Measurements from ENCODE around the gene ITFG1.

ITFG1 gene

GRCh38 chr16:47460711-47461597 is at the start of gene ITFG1, which contains the start of gene PHKB:
Gene ITFG1 (minus strand): TSS chr16:47461063. CDS start chr16:47461045, 18 bp downstream.
Gene PHKB (plus strand): TSS chr16:47461331. CDS start chr16:47461351, 20 bp downstream.
- peak; percentile 64 for DNase-seq

- no peak for DNase-seq
Measured at GRCh38 chr16:47507701-47508100, 46.8 kb upstream of the ITFG1 start.

GRCh38 chr16:47506800-47507199 is 45.9 kb upstream of the ITFG1 start:
- no peak for DNase-seq

- no peak for DNase-seq
Measured at GRCh38 chr16:47504599-47504998, 43.7 kb upstream of the ITFG1 start.

GRCh38 chr16:47503936-47504335 is 43.1 kb upstream of the ITFG1 start:
- DNase-seq: no peak

GRCh38 chr16:47499700-47500264 is 38.9 kb upstream of the ITFG1 start:
- no peak for DNase-seq

GRCh38 chr16:47499080-47499699 is 38.3 kb upstream of the ITFG1 start:
- DNase-seq: no peak

GRCh38 chr16:47493381-47494337 is 32.8 kb upstream of the ITFG1 start:
- DNase-seq: no peak

- DNase-seq: no peak
Measured at GRCh38 chr16:47492428-47493377, 31.8 kb upstream of the ITFG1 start.

- no peak for DNase-seq
Measured at GRCh38 chr16:47492036-47492427, 31.2 kb upstream of the ITFG1 start.

- no peak for DNase-seq
Measured at GRCh38 chr16:47490471-47490870, 29.6 kb upstream of the ITFG1 start.

GRCh38 chr16:47488051-47488450 is 27.2 kb upstream of the ITFG1 start:
- DNase-seq: no peak

GRCh38 chr16:47486856-47487255 is 26.0 kb upstream of the ITFG1 start:
- no peak for DNase-seq

GRCh38 chr16:47483616-47484015 is 22.8 kb upstream of the ITFG1 start:
- no peak for DNase-seq

- DNase-seq: no peak
Measured at GRCh38 chr16:47481698-47482374, 21.0 kb upstream of the ITFG1 start.

- DNase-seq: no peak
Measured at GRCh38 chr16:47480410-47480809, 19.5 kb upstream of the ITFG1 start.

GRCh38 chr16:47477679-47478078 is 16.8 kb upstream of the ITFG1 start:
- no peak for DNase-seq

- DNase-seq: no peak
Measured at GRCh38 chr16:47476654-47477345, 15.9 kb upstream of the ITFG1 start.

GRCh38 chr16:47475786-47476185 is 14.9 kb upstream of the ITFG1 start:
- DNase-seq: no peak

- no peak for DNase-seq
Measured at GRCh38 chr16:47473792-47474191, 12.9 kb upstream of the ITFG1 start.
